Activated naive CD4-positive, alpha-beta T cell treated with anti-CD3 and anti-CD28 coated beads, Interleukin-2, amount 50 U/mL, for 72 hours (primary cell): Measurements from ENCODE around the gene GOSR2. TPM values are rescaled to one million over a fixed set of nuclear protein-coding genes. Genes with fewer than 3 reads are reported as not detected.
A peak's percentile ranks its signal among the peaks of the same experiment; 100 is the strongest.

ENCODE experiments used
- ATAC-seq, 2 donors: fragments of 150-1000 bp; cut with Tn5 transposase; 2 replicates each; pipeline ENCODE4 v1.10.0; 2021; ENCODE audit warnings: mild to moderate bottlenecking in 2 of 2, moderate library complexity in 2 of 2
- DNase-seq, 2 donors: peaks; one replicate each; pipeline ENCODE4 v3.0.0; 2021 to 2022; ENCODE audit warnings: low spot score in 2 of 2
- H3K27ac Mint-ChIP-seq, 2 donors: one replicate each; pipeline ENCODE4 v1.8.0; 2022; ENCODE audit warnings: mild to moderate bottlenecking in 2 of 2, mixed read lengths in 2 of 2
- H3K36me3 Mint-ChIP-seq, 2 donors: one replicate each; pipeline ENCODE4 v1.8.0; 2022; ENCODE audit warnings: mixed read lengths in 2 of 2
- H3K9me3 Mint-ChIP-seq, 2 donors: one replicate each; pipeline ENCODE4 v1.8.0; 2022; ENCODE audit warnings: mixed read lengths in 2 of 2
- total RNA-seq, 2 donors: library from RNA; stranded (reverse); gene quantifications; one replicate each; pipeline ENCODE4 v1.2.3, GENCODE V29; 2022

Gene GOSR2
- total RNA-seq, 2 donors from 2014 or later, result 38.4 TPM

GRCh38 chr17:46968224-46968834 lies 45.4 kb downstream of the GOSR2 start:
- Mint-ChIP-seq H3K36me3 (peaks cover 0 to 9% of the 10 kb centered on the region in 2 donors), H3K27ac (no peak overlapping the region)

GRCh38 chr17:46968896-46969295 lies 45.9 kb downstream of the GOSR2 start:
- H3K36me3 Mint-ChIP-seq, result peaks cover 0 to 9% of the 10 kb centered on the region in 2 donors
- ATAC-seq, result no peak
- DNase-seq, result no peak
- H3K27ac Mint-ChIP-seq, result no peak overlapping the region
- H3K9me3 Mint-ChIP-seq, result no peaks in the 10 kb centered on the region

More at GRCh38 chr17:46968224-46968834, 45.4 kb downstream of the GOSR2 start:
- ATAC-seq, result no peak
- no peak for DNase-seq
- no peaks in the 10 kb centered on the region for H3K9me3 Mint-ChIP-seq

- peaks cover 0 to 15% of the 10 kb centered on the region in 2 donors for H3K36me3 Mint-ChIP-seq
- ATAC-seq (no peak), DNase-seq (no peak)
- H3K9me3 Mint-ChIP-seq, result no peaks in the 10 kb centered on the region
- no peak overlapping the region for H3K27ac Mint-ChIP-seq
Measured at GRCh38 chr17:46971647-46972300, 48.8 kb downstream of the GOSR2 start.

GRCh38 chr17:46972346-46972745 lies 49.4 kb downstream of the GOSR2 start:
- H3K27ac Mint-ChIP-seq, result no peak overlapping the region
- DNase-seq, result no peak
- H3K36me3 Mint-ChIP-seq, result peaks cover 0 to 10% of the 10 kb centered on the region in 2 donors
- H3K9me3 Mint-ChIP-seq, result no peaks in the 10 kb centered on the region
- ATAC-seq, result no peak

GRCh38 chr17:46974086-46974485 lies 51.1 kb downstream of the GOSR2 start:
- H3K36me3 Mint-ChIP-seq, result peaks cover 0 to 15% of the 10 kb centered on the region in 2 donors
- ATAC-seq (no peak), DNase-seq (no peak)
- no peaks in the 10 kb centered on the region for H3K9me3 Mint-ChIP-seq
- no peak overlapping the region for H3K27ac Mint-ChIP-seq

- ATAC-seq (no peak), DNase-seq (no peak)
- Mint-ChIP-seq H3K9me3 (no peaks in the 10 kb centered on the region), H3K36me3 (peaks cover 0 to 15% of the 10 kb centered on the region in 2 donors), H3K27ac (no peak overlapping the region)
Measured at GRCh38 chr17:46975287-46975686, 52.3 kb downstream of the GOSR2 start.

- ATAC-seq (no peak), DNase-seq (no peak)
- Mint-ChIP-seq H3K27ac (no peak overlapping the region), H3K36me3 (peaks cover 0 to 15% of the 10 kb centered on the region in 2 donors), H3K9me3 (no peaks in the 10 kb centered on the region)
Measured at GRCh38 chr17:46976626-46977270, 53.8 kb downstream of the GOSR2 start.

GRCh38 chr17:46977348-46977747 lies 54.4 kb downstream of the GOSR2 start:
- no peaks in the 10 kb centered on the region for H3K9me3 Mint-ChIP-seq
- no peak for DNase-seq
- no peak for ATAC-seq
- H3K27ac Mint-ChIP-seq, result no peak overlapping the region
- H3K36me3 Mint-ChIP-seq, result peaks cover 0 to 15% of the 10 kb centered on the region in 2 donors

- ATAC-seq (no peak), DNase-seq (no peak)
- Mint-ChIP-seq H3K9me3 (no peaks in the 10 kb centered on the region), H3K36me3 (peaks cover 0 to 15% of the 10 kb centered on the region in 2 donors), H3K27ac (no peak overlapping the region)
Measured at GRCh38 chr17:46977750-46978488, 55.0 kb downstream of the GOSR2 start.

GRCh38 chr17:46978489-46979146 lies 55.7 kb downstream of the GOSR2 start:
- ATAC-seq (peak; percentile 14 to 51), DNase-seq (no peak)
- Mint-ChIP-seq H3K9me3 (no peaks in the 10 kb centered on the region), H3K27ac (no peak overlapping the region), H3K36me3 (peaks cover 0 to 15% of the 10 kb centered on the region in 2 donors)

- ATAC-seq, result peak; percentile 26 to 82
- Mint-ChIP-seq H3K27ac (no peak within 1 kb of the TSS), H3K9me3 (no peaks in the 10 kb centered on the region), H3K36me3 (peaks cover 0 to 15% of the 10 kb centered on the region in 2 donors)
- peak in 1 of 2 donors; percentile 52 for DNase-seq
Measured at GRCh38 chr17:46979147-46979863, 56.3 kb downstream of the GOSR2 start, which contains the start of gene RPRML. RPRML (minus strand) TSS chr17:46979253; CDS start chr17:46979007, 246 bp downstream.

GRCh38 chr17:46982577-46982976 lies 59.6 kb downstream of the GOSR2 start:
- no peak for DNase-seq
- no peak for ATAC-seq
- Mint-ChIP-seq H3K36me3 (peaks cover 0 to 6% of the 10 kb centered on the region in 2 donors), H3K27ac (no peak overlapping the region), H3K9me3 (no peaks in the 10 kb centered on the region)

- H3K36me3 Mint-ChIP-seq, result no peaks in the 10 kb centered on the region
- ATAC-seq, result no peak
- H3K9me3 Mint-ChIP-seq, result no peaks in the 10 kb centered on the region
Measured at GRCh38 chr17:46983782-46984181, 60.8 kb downstream of the GOSR2 start.

GRCh38 chr17:46984341-46984740 lies 61.4 kb downstream of the GOSR2 start:
- no peak for ATAC-seq
- DNase-seq, result no peak
- Mint-ChIP-seq H3K27ac (no peak overlapping the region), H3K9me3 (no peaks in the 10 kb centered on the region), H3K36me3 (no peaks in the 10 kb centered on the region)

More at GRCh38 chr17:46983782-46984181, 60.8 kb downstream of the GOSR2 start:
- DNase-seq, result no peak
- H3K27ac Mint-ChIP-seq, result no peak overlapping the region

- DNase-seq (no peak), ATAC-seq (no peak)
- H3K27ac Mint-ChIP-seq, result no peak overlapping the region
- no peaks in the 10 kb centered on the region for H3K36me3 Mint-ChIP-seq
- H3K9me3 Mint-ChIP-seq, result no peaks in the 10 kb centered on the region
Measured at GRCh38 chr17:46984892-46985291, 61.9 kb downstream of the GOSR2 start.

- no peak for DNase-seq
- H3K9me3 Mint-ChIP-seq, result no peaks in the 10 kb centered on the region
- H3K27ac Mint-ChIP-seq, result no peak overlapping the region
- H3K36me3 Mint-ChIP-seq, result no peaks in the 10 kb centered on the region
- no peak for ATAC-seq
Measured at GRCh38 chr17:46986366-46986765, 63.4 kb downstream of the GOSR2 start.
